ENCODE measurements around the gene S100A10. TPM values are rescaled to one million over a fixed set of nuclear protein-coding genes. Genes with fewer than 3 reads are reported as not detected.

Gene S100A10
- total RNA-seq, 1 donor from 2014 or later: 1,257 TPM

DNA sequence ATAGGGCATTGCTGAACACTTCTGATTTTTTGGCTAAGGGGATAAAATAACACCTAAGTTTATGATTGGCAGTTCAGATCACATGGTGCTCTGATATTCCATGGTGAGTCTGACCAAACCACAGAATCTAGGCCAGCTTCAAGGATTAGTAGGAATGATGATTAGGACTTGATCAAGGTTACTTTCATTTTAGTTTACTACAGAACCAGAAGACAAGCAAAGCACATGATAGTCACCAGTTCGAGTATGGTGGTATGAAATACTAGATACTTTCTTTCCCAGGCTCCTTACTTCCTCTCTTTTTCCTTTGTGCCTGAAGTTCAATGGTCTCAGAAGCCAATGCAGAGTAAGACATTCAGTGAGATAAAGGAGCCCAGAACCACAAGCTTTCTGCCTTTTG is 26.6 kb downstream of the S100A10 start:
- no peak for TF ChIP-seq EZH2 (IDR thresholded peaks at IDR 0.05; ENCODE audit: insufficient read depth, low read length)
- TF ChIP-seq, protein P1, sequence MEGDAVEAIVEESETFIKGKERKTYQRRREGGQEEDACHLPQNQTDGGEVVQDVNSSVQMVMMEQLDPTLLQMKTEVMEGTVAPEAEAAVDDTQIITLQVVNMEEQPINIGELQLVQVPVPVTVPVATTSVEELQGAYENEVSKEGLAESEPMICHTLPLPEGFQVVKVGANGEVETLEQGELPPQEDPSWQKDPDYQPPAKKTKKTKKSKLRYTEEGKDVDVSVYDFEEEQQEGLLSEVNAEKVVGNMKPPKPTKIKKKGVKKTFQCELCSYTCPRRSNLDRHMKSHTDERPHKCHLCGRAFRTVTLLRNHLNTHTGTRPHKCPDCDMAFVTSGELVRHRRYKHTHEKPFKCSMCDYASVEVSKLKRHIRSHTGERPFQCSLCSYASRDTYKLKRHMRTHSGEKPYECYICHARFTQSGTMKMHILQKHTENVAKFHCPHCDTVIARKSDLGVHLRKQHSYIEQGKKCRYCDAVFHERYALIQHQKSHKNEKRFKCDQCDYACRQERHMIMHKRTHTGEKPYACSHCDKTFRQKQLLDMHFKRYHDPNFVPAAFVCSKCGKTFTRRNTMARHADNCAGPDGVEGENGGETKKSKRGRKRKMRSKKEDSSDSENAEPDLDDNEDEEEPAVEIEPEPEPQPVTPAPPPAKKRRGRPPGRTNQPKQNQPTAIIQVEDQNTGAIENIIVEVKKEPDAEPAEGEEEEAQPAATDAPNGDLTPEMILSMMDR (IDR thresholded peaks at IDR 0.05; ENCODE audit: insufficient read depth, low read depth, low read length): no peak
- no peaks in the 10 kb centered on the region for H3K27me3 Mint-ChIP-seq (ENCODE audit: low read depth, unreplicated experiment)

DNA sequence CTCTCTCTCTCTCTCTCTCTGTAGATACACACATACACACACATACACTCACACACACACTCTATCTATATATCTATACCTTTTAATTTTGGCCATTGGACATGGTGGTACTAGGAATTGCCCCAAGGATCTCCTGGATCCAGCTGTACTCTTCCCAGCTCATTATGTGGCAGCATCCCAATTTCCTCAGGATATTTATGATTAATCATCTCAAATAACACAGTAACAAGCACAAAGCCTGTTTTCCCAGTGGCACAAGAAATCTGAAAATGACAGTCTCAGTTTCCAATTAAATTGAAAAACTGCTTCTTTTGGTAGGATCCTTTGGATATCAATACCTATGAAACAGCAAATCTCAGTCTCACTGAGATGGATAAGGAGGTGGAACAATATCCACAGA is 27.6 kb downstream of the S100A10 start:
- no peaks in the 10 kb centered on the region for H3K4me1 ChIP-seq (ENCODE audit: insufficient read depth, low read length)
- H3K36me3 Mint-ChIP-seq (ENCODE audit: low read depth, unreplicated experiment): no peaks in the 10 kb centered on the region

More for the DNA sequence above, 26.6 kb downstream of the S100A10 start:
- Histone ChIP-seq H3K27ac (ENCODE audit: low read depth, low read length) (no peak overlapping the region), H3K9ac (ENCODE audit: low read length) (no peak overlapping the region), H3K79me2 (ENCODE audit: insufficient read depth, low read length) (no peaks in the 10 kb centered on the region), H3K4me2 (ENCODE audit: low read length) (no peak overlapping the region), H3K27me3 (ENCODE audit: insufficient read depth, low read length) (no peaks in the 10 kb centered on the region), H2AFZ (ENCODE audit: low read depth, low read length) (no peak overlapping the region), H3K4me3 (ENCODE audit: insufficient read depth, low read depth, low read length) (no peak overlapping the region), H3K36me3 (ENCODE audit: insufficient read depth, low read length) (no peaks in the 10 kb centered on the region), H3K4me1 (ENCODE audit: insufficient read depth, low read length) (no peaks in the 10 kb centered on the region), H4K20me1 (ENCODE audit: insufficient read depth, low read length) (no peaks in the 10 kb centered on the region), H3K9me3 (ENCODE audit: insufficient read depth, low read depth, low read length) (no peaks in the 10 kb centered on the region)
- no peak for FAIRE-seq
- no peak overlapping the region for H3K27ac Mint-ChIP-seq (ENCODE audit: unreplicated experiment)
- no peaks in the 10 kb centered on the region for H3K36me3 Mint-ChIP-seq (ENCODE audit: low read depth, unreplicated experiment)
- H3K4me1 Mint-ChIP-seq (ENCODE audit: low read depth, unreplicated experiment): peaks cover 29% of the 10 kb centered on the region
- no peak for DNase-seq (ENCODE audit: low read depth)
- H3K4me3 Mint-ChIP-seq (ENCODE audit: unreplicated experiment): no peak overlapping the region
- H3K9me3 Mint-ChIP-seq (ENCODE audit: unreplicated experiment): no peaks in the 10 kb centered on the region

DNA sequence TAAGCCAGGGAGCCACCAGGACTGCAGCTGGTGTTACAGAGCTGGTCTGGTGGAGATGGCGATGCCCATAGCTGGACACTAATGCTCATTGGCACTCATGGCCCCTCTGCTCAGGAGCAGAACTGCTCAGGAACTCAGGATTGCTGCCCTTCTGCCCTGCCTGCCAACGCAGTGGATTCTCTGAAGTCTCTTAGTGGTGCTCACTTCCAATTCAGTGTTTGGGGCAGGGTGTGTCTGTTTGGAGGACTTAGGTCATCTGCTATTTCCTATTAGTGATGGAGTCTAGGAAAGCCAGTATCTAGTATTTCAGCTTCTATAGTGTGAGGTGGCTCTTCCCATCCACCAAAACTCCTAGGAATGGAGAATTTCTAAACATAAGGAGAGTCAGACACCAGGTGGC is 29.1 kb downstream of the S100A10 start:
- H2AFZ ChIP-seq (ENCODE audit: low read depth, low read length): no peak overlapping the region
- FAIRE-seq: no peak

More for the DNA sequence above, 27.6 kb downstream of the S100A10 start:
- Histone ChIP-seq H2AFZ (ENCODE audit: low read depth, low read length) (no peak overlapping the region), H3K27me3 (ENCODE audit: insufficient read depth, low read length) (no peaks in the 10 kb centered on the region), H3K27ac (ENCODE audit: low read depth, low read length) (no peak overlapping the region), H3K36me3 (ENCODE audit: insufficient read depth, low read length) (no peaks in the 10 kb centered on the region), H4K20me1 (ENCODE audit: insufficient read depth, low read length) (no peaks in the 10 kb centered on the region), H3K4me3 (ENCODE audit: insufficient read depth, low read depth, low read length) (no peak overlapping the region), H3K9ac (ENCODE audit: low read length) (no peak overlapping the region), H3K4me2 (ENCODE audit: low read length) (no peak overlapping the region), H3K79me2 (ENCODE audit: insufficient read depth, low read length) (no peaks in the 10 kb centered on the region), H3K9me3 (ENCODE audit: insufficient read depth, low read depth, low read length) (no peaks in the 10 kb centered on the region)
- H3K4me3 Mint-ChIP-seq (ENCODE audit: unreplicated experiment): no peak overlapping the region
- no peak for FAIRE-seq
- peaks cover 25% of the 10 kb centered on the region for H3K4me1 Mint-ChIP-seq (ENCODE audit: low read depth, unreplicated experiment)
- DNase-seq (ENCODE audit: low read depth): no peak
- H3K9me3 Mint-ChIP-seq (ENCODE audit: unreplicated experiment): no peaks in the 10 kb centered on the region
- no peaks in the 10 kb centered on the region for H3K27me3 Mint-ChIP-seq (ENCODE audit: low read depth, unreplicated experiment)
- TF ChIP-seq, protein P1 (IDR thresholded peaks at IDR 0.05; ENCODE audit: insufficient read depth, low read depth, low read length): no peak
- no peak for TF ChIP-seq EZH2 (IDR thresholded peaks at IDR 0.05; ENCODE audit: insufficient read depth, low read length)
- no peak overlapping the region for H3K27ac Mint-ChIP-seq (ENCODE audit: unreplicated experiment)

More for the DNA sequence above, 29.1 kb downstream of the S100A10 start:
- Mint-ChIP-seq H3K4me3 (ENCODE audit: unreplicated experiment) (no peak overlapping the region), H3K4me1 (ENCODE audit: low read depth, unreplicated experiment) (peaks cover 14% of the 10 kb centered on the region), H3K9me3 (ENCODE audit: unreplicated experiment) (no peaks in the 10 kb centered on the region), H3K27ac (ENCODE audit: unreplicated experiment) (no peak overlapping the region), H3K36me3 (ENCODE audit: low read depth, unreplicated experiment) (no peaks in the 10 kb centered on the region), H3K27me3 (ENCODE audit: low read depth, unreplicated experiment) (no peaks in the 10 kb centered on the region)
- H3K36me3 ChIP-seq (ENCODE audit: insufficient read depth, low read length): no peaks in the 10 kb centered on the region
- no peaks in the 10 kb centered on the region for H3K4me1 ChIP-seq (ENCODE audit: insufficient read depth, low read length)
- H3K27ac ChIP-seq (ENCODE audit: low read depth, low read length): no peak overlapping the region
- no peak for TF ChIP-seq EZH2 (IDR thresholded peaks at IDR 0.05; ENCODE audit: insufficient read depth, low read length)
- TF ChIP-seq, protein P1 (IDR thresholded peaks at IDR 0.05; ENCODE audit: insufficient read depth, low read depth, low read length): no peak
- H3K4me3 ChIP-seq (ENCODE audit: insufficient read depth, low read depth, low read length): no peak overlapping the region
- no peak overlapping the region for H3K9ac ChIP-seq (ENCODE audit: low read length)
- DNase-seq (ENCODE audit: low read depth): no peak
- no peaks in the 10 kb centered on the region for H3K79me2 ChIP-seq (ENCODE audit: insufficient read depth, low read length)
- no peaks in the 10 kb centered on the region for H3K27me3 ChIP-seq (ENCODE audit: insufficient read depth, low read length)
- H3K4me2 ChIP-seq (ENCODE audit: low read length): no peak overlapping the region
- H4K20me1 ChIP-seq (ENCODE audit: insufficient read depth, low read length): no peaks in the 10 kb centered on the region
- H3K9me3 ChIP-seq (ENCODE audit: insufficient read depth, low read depth, low read length): no peaks in the 10 kb centered on the region

Data from astrocyte (in vitro differentiated cells and primary cell).